Mammary epithelial cell (primary cell): ENCODE measurements around the gene RRM1.

Experiments used
- CTCF ChIP-seq, 2 donors: IDR thresholded peaks in 1 of 2; conservative IDR thresholded peaks in 1 of 2; 2 replicates each; pipeline ENCODE4 v1.5.1; 2011 to 2012; ENCODE audit warnings: inconsistent platforms in 2 of 2, low read length in 2 of 2, mild to moderate bottlenecking in 2 of 2, control low read depth in 1 of 2, low read depth in 1 of 2; ENCODE audit not compliant: insufficient read depth in 1 of 2; ENCODE audit errors: extremely low read depth in 1 of 2
- EZH2 ChIP-seq: IDR thresholded peaks from 2 replicates; pipeline ENCODE4 v1.6.1; 2012; ENCODE audit warnings: low read length, inconsistent platforms, borderline replicate concordance

GRCh38 chr11:4086575-4087353 lies 7.8 kb upstream of the RRM1 start:
- no peak for TF ChIP-seq CTCF (conservative IDR thresholded peaks at IDR 0.05 in 1 of 2, IDR thresholded peaks at IDR 0.05 in 1 of 2; ENCODE audit: extremely low read depth in 1 of 2, insufficient read depth in 1 of 2, low read depth in 1 of 2, low read length in 2 of 2)
- TF ChIP-seq EZH2 = no peak
